HCT116 (cell line): Measurements from ENCODE around the gene PDE1A. TPM values are rescaled to one million over a fixed set of nuclear protein-coding genes. Genes with fewer than 3 reads are reported as not detected.

ENCODE experiments used
- ATAC-seq: fragments of 200-7000 bp; cut with Tn5 transposase; 2 replicates; pipeline ENCODE4 v1.9.1; 2020; ENCODE audit warnings: mild to moderate bottlenecking, moderate library complexity
- BruUV-seq: library from RNA; stranded (reverse); fragments of 400-500 nt; replicated peaks from 2 replicates; lab custom pipeline; 2021; lab: Mats Ljungman, UMichigan
- CTCF ChIA-PET: fragments of 300-600 bp; sonication (Branson Sonifier 250); formaldehyde crosslinking; loops from one replicate; lab custom pipeline; 2021; ENCODE audit warnings: antibody characterized with exemption; lab: Charles Lee
- POLR2A ChIA-PET: fragments of 300-600, 350-600 bp; sonication (Branson Sonifier 250); formaldehyde crosslinking; loops from one replicate; lab custom pipeline; 2021; ENCODE audit warnings: antibody characterized with exemption; lab: Charles Lee
- RAD21 ChIA-PET, 2 experiments: fragments of 300-600 bp; sonication (Branson Sonifier 250); formaldehyde crosslinking; loops; one replicate each; lab custom pipeline; 2023; ENCODE audit warnings: low total read pairs in 2 of 2; ENCODE audit not compliant: uncharacterized antibody in 2 of 2, unreplicated experiment in 2 of 2, low non-redundant PET in 1 of 2; lab: Charles Lee
- DNase-seq: peaks from one replicate; pipeline ENCODE4 v3.0.0-alpha.2; 2010; ENCODE audit warnings: low read depth, low spot score
- H2AFZ ChIP-seq: fragments of 200-600 bp; shearing (Covaris generic), sonication (generic); 2 replicates; pipeline ENCODE4 v1.6.1; 2017; ENCODE audit warnings: low read depth, mixed run types, mixed read lengths, antibody characterized with exemption, low read length; ENCODE audit not compliant: poor library complexity, severe bottlenecking
- H3K27ac ChIP-seq: 2 replicates; pipeline ENCODE4 v1.5.1; 2012; ENCODE audit warnings: low read depth, low read length
- H3K27me3 ChIP-seq: fragments of 200-600 bp; sonication (generic); 2 replicates; pipeline ENCODE4 v1.6.1; 2016; ENCODE audit warnings: mixed run types, low read length, mixed read lengths; ENCODE audit not compliant: insufficient read depth
- H3K36me3 ChIP-seq, 2 experiments: fragments of 200-500 bp in 1 of 2; fragments of 200-600 bp in 1 of 2; sonication (Bioruptor generic) in 1 of 2; sonication (generic) in 1 of 2; 2 replicates each; pipeline versions ENCODE4 v1.5.1 to v1.6.1; 2014 to 2016; ENCODE audit warnings: low read length in 2 of 2, inconsistent platforms in 1 of 2, mixed read lengths in 1 of 2, mixed run types in 1 of 2; ENCODE audit not compliant: insufficient read depth in 2 of 2, control insufficient read depth in 1 of 2
- H3K4me1 ChIP-seq, 2 experiments: fragments of 200-600 bp in 1 of 2; sonication (generic) in 1 of 2; 2 replicates each; pipeline versions ENCODE4 v1.5.1 to v1.6.1; 2012 to 2017; ENCODE audit warnings: low read length in 2 of 2, inconsistent platforms in 1 of 2, mild to moderate bottlenecking in 1 of 2, mixed read lengths in 1 of 2, mixed run types in 1 of 2, moderate library complexity in 1 of 2; ENCODE audit not compliant: insufficient read depth in 2 of 2, control insufficient read depth in 1 of 2
- H3K4me2 ChIP-seq: fragments of 200-600 bp; sonication (generic); 2 replicates; pipeline ENCODE4 v1.6.1; 2017; ENCODE audit warnings: mixed run types, low read length, mixed read lengths
- H3K4me3 ChIP-seq, 2 experiments: fragments of 200-600 bp in 1 of 2; sonication (generic) in 1 of 2; replicated peaks in 1 of 2; 2 replicates each; pipeline ENCODE4 v1.5.1; 2011 to 2016; ENCODE audit warnings: low read length in 2 of 2, control low read depth in 1 of 2, low read depth in 1 of 2, mild to moderate bottlenecking in 1 of 2, mixed read lengths in 1 of 2, mixed run types in 1 of 2
- H3K79me2 ChIP-seq: fragments of 200-600 bp; sonication (generic); 2 replicates; pipeline ENCODE4 v1.6.1; 2017; ENCODE audit warnings: mild to moderate bottlenecking, mixed run types, low read length, moderate library complexity, mixed read lengths; ENCODE audit not compliant: insufficient read depth
- H3K9ac ChIP-seq: fragments of 200-600 bp; sonication (generic); 2 replicates; pipeline ENCODE4 v1.6.1; 2016; ENCODE audit warnings: low read length, mixed read lengths
- H3K9me2 ChIP-seq: fragments of 200-600 bp; sonication (generic), shearing (Covaris generic); 2 replicates; pipeline ENCODE4 v1.6.1; 2017; ENCODE audit warnings: mixed run types, mild to moderate bottlenecking, moderate library complexity; ENCODE audit not compliant: insufficient read depth
- H3K9me3 ChIP-seq, 2 experiments: fragments of 200-500 bp in 1 of 2; fragments of 200-600 bp in 1 of 2; sonication (Bioruptor generic) in 1 of 2; sonication (generic) in 1 of 2; 2 replicates each; pipeline ENCODE4 v1.6.1; 2014 to 2017; ENCODE audit warnings: low read length in 2 of 2, mixed read lengths in 2 of 2, inconsistent platforms in 1 of 2, low read depth in 1 of 2, mild to moderate bottlenecking in 1 of 2, mixed run types in 1 of 2, moderate library complexity in 1 of 2; ENCODE audit not compliant: control insufficient read depth in 1 of 2, insufficient read depth in 1 of 2
- H4K20me1 ChIP-seq: fragments of 200-600 bp; sonication (generic), shearing (Covaris generic); 2 replicates; pipeline ENCODE4 v1.6.1; 2017; ENCODE audit warnings: mixed run types, mild to moderate bottlenecking, moderate library complexity; ENCODE audit not compliant: insufficient read depth
- CBX3 ChIP-seq: IDR thresholded peaks from 2 replicates; pipeline ENCODE4 v1.6.1; 2012; ENCODE audit warnings: low read depth
- EGR1 ChIP-seq: IDR thresholded peaks from 2 replicates; pipeline ENCODE4 v1.6.1; 2012; ENCODE audit warnings: low read depth
- ELF1 ChIP-seq: IDR thresholded peaks from 2 replicates; pipeline ENCODE4 v1.6.1; 2012; ENCODE audit warnings: low read depth, borderline replicate concordance
- POLR2A ChIP-seq: IDR thresholded peaks from 2 replicates; pipeline ENCODE4 v1.7.0; 2011; ENCODE audit warnings: borderline replicate concordance; ENCODE audit not compliant: insufficient read depth, insufficient read length; ENCODE audit errors: extremely low read depth
- POLR2AphosphoS5 ChIP-seq: IDR thresholded peaks from 2 replicates; pipeline ENCODE4 v1.6.1; 2011; ENCODE audit warnings: mild to moderate bottlenecking, low read depth, low read length, moderate library complexity
- RAD21 ChIP-seq: IDR thresholded peaks from 2 replicates; pipeline ENCODE4 v1.6.1; 2012; ENCODE audit warnings: low read depth, mild to moderate bottlenecking
- SP1 ChIP-seq: IDR thresholded peaks from 2 replicates; pipeline ENCODE4 v1.6.1; 2012; ENCODE audit warnings: low read depth
- TCF7L2 ChIP-seq: IDR thresholded peaks from 2 replicates; pipeline ENCODE4 v1.7.0; 2011; ENCODE audit warnings: borderline replicate concordance, inconsistent platforms; ENCODE audit not compliant: insufficient read depth, insufficient read length; ENCODE audit errors: extremely low read depth
- ZNF274 ChIP-seq: fragments of 200-500 bp; sonication (Bioruptor generic); IDR thresholded peaks from 2 replicates; pipeline ENCODE4 v1.6.1; 2014; ENCODE audit warnings: mild to moderate bottlenecking, low read depth, low read length, inconsistent platforms
- intact Hi-C: fragments of 100-400 bp; cut with micrococcal nuclease; formaldehyde crosslinking; loops from 2 replicates; pipeline ENCODE4 v1.10.0; 2022
- total RNA-seq: library from RNA; stranded (reverse); gene quantifications from one replicate; pipeline ENCODE4 v1.2.1, GENCODE V29; 2021; ENCODE audit not compliant: unreplicated experiment
- TF ChIP-seq, protein P1 (sequence below): IDR thresholded peaks from 2 replicates; pipeline ENCODE4 v1.6.1; 2012
- TF ChIP-seq, protein P2 (sequence below): IDR thresholded peaks from 2 replicates; pipeline ENCODE4 v1.6.1; 2011; ENCODE audit warnings: mild to moderate bottlenecking, low read length, moderate library complexity; ENCODE audit not compliant: insufficient replicate concordance; ENCODE audit errors: extremely low read depth

The PDE1A gene
- total RNA-seq, 1 experiment from 2014 or later = 0.12 TPM

DNA sequence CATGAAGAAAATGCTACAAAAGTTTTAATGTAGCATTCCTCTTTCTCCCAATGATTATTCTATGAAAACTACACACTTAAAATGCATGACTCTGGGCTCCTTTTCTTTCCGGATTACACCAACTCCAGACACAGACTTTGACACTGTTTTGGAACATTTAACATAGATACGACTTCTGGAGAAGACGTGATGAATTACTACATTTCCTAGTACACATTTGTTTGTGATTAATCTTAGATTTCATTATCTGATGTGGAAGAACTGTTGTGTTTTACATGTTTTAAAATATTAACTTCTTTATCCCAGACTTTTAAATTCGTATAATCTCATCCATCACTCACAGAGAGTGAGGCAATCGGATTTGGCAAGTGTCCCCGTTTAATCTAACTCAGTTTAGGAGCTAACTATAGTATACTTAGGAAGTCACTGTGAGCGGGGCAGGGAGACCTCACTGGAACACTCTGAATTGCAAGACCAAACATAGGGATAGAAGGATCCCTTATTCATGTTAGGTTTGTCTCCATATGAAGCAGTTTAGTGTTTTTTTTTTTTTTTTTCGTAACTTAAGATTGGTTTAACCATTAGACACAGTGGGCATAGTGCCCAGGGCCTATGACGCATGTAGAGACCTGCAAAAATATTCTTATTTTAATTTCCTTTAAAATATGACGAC lies 66.7 kb downstream of the PDE1A start:
- Histone ChIP-seq H3K27me3 (no peaks in the 10 kb centered on the region), H4K20me1 (no peaks in the 10 kb centered on the region), H3K79me2 (no peaks in the 10 kb centered on the region), H3K27ac (no peak overlapping the region), H3K4me3 (no peak overlapping the region), H3K9me2 (no peaks in the 10 kb centered on the region; the same call in 1 of the 2 replicates), H2AFZ (no peak overlapping the region), H3K36me3 (no peaks in the 10 kb centered on the region), H3K4me2 (no peak overlapping the region), H3K9ac (no peak overlapping the region), H3K4me1 (no peaks in the 10 kb centered on the region)
- intact Hi-C loops = no loop called here
- POLR2A ChIA-PET = no interaction called here
- DNase-seq (no peak), ATAC-seq (no peak)
- CTCF ChIA-PET = no interaction called here
- RAD21 ChIA-PET = no interaction called here
- TF ChIP-seq ELF1 = no peak
- no peak for TF ChIP-seq POLR2AphosphoS5
- no peak for TF ChIP-seq ZNF274
- TF ChIP-seq SP1 = no peak
- TF ChIP-seq, protein P1, sequence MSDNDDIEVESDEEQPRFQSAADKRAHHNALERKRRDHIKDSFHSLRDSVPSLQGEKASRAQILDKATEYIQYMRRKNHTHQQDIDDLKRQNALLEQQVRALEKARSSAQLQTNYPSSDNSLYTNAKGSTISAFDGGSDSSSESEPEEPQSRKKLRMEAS = no peak
- TF ChIP-seq RAD21 = no peak
- TF ChIP-seq, all 23 proteins: peak for 0
- no TSS peak for BruUV-seq
- no peaks in the 10 kb centered on the region for H3K9me3 ChIP-seq

DNA sequence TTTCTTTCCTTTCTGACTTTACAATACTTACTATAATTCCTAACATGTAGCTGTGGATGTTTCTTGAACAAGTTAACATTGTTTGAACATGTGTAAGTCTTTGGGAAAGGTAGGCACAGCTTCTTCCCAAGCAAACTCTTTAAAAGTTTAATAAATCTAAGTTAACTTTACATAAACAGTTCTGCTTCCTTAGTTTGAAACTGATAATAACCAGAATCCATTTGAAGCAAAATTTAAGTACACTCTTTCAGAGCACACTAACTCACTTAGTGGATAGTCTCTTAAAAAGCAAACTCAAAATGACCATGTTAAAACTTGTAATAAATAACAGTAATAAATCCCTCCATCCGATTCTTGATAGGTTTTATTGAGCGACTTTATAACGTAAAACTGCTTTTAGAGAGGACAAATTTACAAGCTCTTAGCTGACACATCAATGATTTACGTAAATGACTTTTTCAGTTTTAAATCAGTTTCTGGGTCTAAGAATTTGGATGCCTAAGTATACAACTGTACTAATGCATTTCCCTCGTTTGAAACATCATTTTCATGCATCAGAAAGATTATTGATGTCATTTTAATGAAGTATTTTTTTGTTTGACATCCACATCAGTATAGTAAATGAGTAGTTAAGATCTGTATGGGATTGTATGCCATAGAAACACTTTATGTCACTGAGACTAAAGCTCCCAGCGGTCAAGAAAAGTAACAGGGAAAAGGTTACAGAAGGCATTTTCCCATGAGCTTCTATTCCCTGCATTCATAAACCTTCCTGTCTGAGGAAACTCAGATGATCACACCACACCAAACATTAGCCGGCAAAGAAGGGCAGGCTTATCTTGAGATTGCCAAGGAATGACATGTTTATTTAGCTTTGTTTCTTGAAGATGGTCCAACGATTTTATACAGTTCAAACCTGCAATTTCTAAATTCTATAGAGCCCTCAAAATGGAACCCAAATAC lies 67.5 kb downstream of the PDE1A start:
- no peak overlapping the region for H2AFZ ChIP-seq

More for the DNA sequence above, 67.5 kb downstream of the PDE1A start:
- intact Hi-C loops = no loop called here
- Histone ChIP-seq H3K9me2 (no peaks in the 10 kb centered on the region; the same call in 1 of the 2 replicates), H3K27me3 (no peaks in the 10 kb centered on the region), H3K4me2 (no peak overlapping the region), H3K4me1 (no peaks in the 10 kb centered on the region), H4K20me1 (no peaks in the 10 kb centered on the region), H3K36me3 (no peaks in the 10 kb centered on the region), H3K9ac (no peak overlapping the region), H3K79me2 (no peaks in the 10 kb centered on the region), H3K9me3 (no peaks in the 10 kb centered on the region), H3K27ac (no peak overlapping the region), H3K4me3 (no peak overlapping the region)
- CTCF ChIA-PET = no interaction called here
- ATAC-seq (no peak), DNase-seq (no peak)
- POLR2A ChIA-PET = interaction anchor here (0.6 kb wide), 1 partner anchor 683 kb away, joined by 3 read pairs; no protein-coding TSS in a partner anchor
- RAD21 ChIA-PET = no interaction called here
- TF ChIP-seq EGR1 = no peak
- TF ChIP-seq POLR2A = no peak
- TF ChIP-seq ZNF274 = no peak
- TF ChIP-seq CBX3 = no peak
- TF ChIP-seq TCF7L2 = no peak
- TF ChIP-seq, protein P2, sequence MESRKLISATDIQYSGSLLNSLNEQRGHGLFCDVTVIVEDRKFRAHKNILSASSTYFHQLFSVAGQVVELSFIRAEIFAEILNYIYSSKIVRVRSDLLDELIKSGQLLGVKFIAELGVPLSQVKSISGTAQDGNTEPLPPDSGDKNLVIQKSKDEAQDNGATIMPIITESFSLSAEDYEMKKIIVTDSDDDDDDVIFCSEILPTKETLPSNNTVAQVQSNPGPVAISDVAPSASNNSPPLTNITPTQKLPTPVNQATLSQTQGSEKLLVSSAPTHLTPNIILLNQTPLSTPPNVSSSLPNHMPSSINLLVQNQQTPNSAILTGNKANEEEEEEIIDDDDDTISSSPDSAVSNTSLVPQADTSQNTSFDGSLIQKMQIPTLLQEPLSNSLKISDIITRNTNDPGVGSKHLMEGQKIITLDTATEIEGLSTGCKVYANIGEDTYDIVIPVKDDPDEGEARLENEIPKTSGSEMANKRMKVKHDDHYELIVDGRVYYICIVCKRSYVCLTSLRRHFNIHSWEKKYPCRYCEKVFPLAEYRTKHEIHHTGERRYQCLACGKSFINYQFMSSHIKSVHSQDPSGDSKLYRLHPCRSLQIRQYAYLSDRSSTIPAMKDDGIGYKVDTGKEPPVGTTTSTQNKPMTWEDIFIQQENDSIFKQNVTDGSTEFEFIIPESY = no peak
- no peak for TF ChIP-seq SP1
- BruUV-seq = no TSS peak
